22Rv1 (cell line): ENCODE results near the gene SLC49A3.

Experiments used
- H3K27ac ChIP-seq: fragments of 450-650 bp; 2 replicates; pipeline ENCODE4 v1.5.1; 2017
- CTCF ChIP-seq: fragments of 450-650 bp; IDR thresholded peaks from 2 replicates; pipeline ENCODE4 v1.5.1; 2017; ENCODE audit warnings: mild to moderate bottlenecking
- ZFX ChIP-seq: fragments of 450-650 bp; IDR thresholded peaks from 2 replicates; pipeline ENCODE4 v1.6.1; 2017; ENCODE audit warnings: antibody characterized with exemption, borderline replicate concordance

The SLC49A3 gene

GRCh38 chr4:651884-652642, 36.9 kb downstream of the SLC49A3 start:
- TF ChIP-seq ZFX (no peak), CTCF (no peak)
- H3K27ac ChIP-seq, result no peak overlapping the region

- H3K27ac ChIP-seq, result no peak overlapping the region
Measured at GRCh38 chr4:650951-651883, 37.7 kb downstream of the SLC49A3 start.

GRCh38 chr4:650461-650860, 38.5 kb downstream of the SLC49A3 start:
- TF ChIP-seq ZFX, result no peak
- H3K27ac ChIP-seq, result no peak overlapping the region

More at GRCh38 chr4:650951-651883, 37.7 kb downstream of the SLC49A3 start:
- TF ChIP-seq CTCF, result no peak
- no peak for TF ChIP-seq ZFX

- TF ChIP-seq CTCF, result no peak
- no peak for TF ChIP-seq ZFX
- H3K27ac ChIP-seq, result no peak overlapping the region
Measured at GRCh38 chr4:649751-650310, 39.1 kb downstream of the SLC49A3 start.

- no peak overlapping the region for H3K27ac ChIP-seq
Measured at GRCh38 chr4:649293-649625, 39.7 kb downstream of the SLC49A3 start.

GRCh38 chr4:648579-649292, 40.2 kb downstream of the SLC49A3 start:
- H3K27ac ChIP-seq, result no peak overlapping the region
- no peak for TF ChIP-seq CTCF
- no peak for TF ChIP-seq ZFX

More at GRCh38 chr4:649293-649625, 39.7 kb downstream of the SLC49A3 start:
- TF ChIP-seq CTCF (no peak), ZFX (no peak)

GRCh38 chr4:647481-647880, 41.5 kb downstream of the SLC49A3 start:
- TF ChIP-seq ZFX (no peak), CTCF (no peak)
- no peak overlapping the region for H3K27ac ChIP-seq
